OCI-LY3 (cell line): ENCODE measurements around the gene BMPR2.

ENCODE experiments used
- H2AFZ ChIP-seq: fragments of 200-600, 300-600 bp; shearing (Covaris generic); 2 replicates; pipeline ENCODE4 v1.6.0; 2014; ENCODE audit warnings: antibody characterized with exemption, low read depth, low read length
- H3K27ac ChIP-seq: fragments of 200-600, 300-600 bp; sonication (generic); 2 replicates; pipeline ENCODE4 v1.5.1; 2014; ENCODE audit warnings: mild to moderate bottlenecking, low read length, moderate library complexity, mixed read lengths
- H3K27me3 ChIP-seq: fragments of 200-600, 300-600 bp; sonication (generic); 2 replicates; pipeline ENCODE4 v1.6.1; 2014; ENCODE audit warnings: low read depth, low read length, mixed read lengths
- H3K36me3 ChIP-seq: fragments of 200-600, 300-600 bp; sonication (generic); replicated peaks from 2 replicates; pipeline ENCODE3; 2014; ENCODE audit warnings: low read depth, low read length, mixed read lengths
- H3K4me1 ChIP-seq: fragments of 300-600, 200-600 bp; sonication (generic); 2 replicates; pipeline ENCODE4 v1.6.1; 2014; ENCODE audit warnings: low read length, mixed read lengths
- H3K4me2 ChIP-seq: fragments of 200-600, 300-600 bp; sonication (generic); 2 replicates; pipeline ENCODE4 v1.6.1; 2014; ENCODE audit warnings: low read length, mixed read lengths
- H3K4me3 ChIP-seq: fragments of 300-600, 200-600 bp; sonication (generic); 2 replicates; pipeline ENCODE4 v1.5.1; 2014; ENCODE audit warnings: antibody characterized with exemption, mild to moderate bottlenecking, low read length, moderate library complexity
- H3K79me2 ChIP-seq: fragments of 300-600, 200-600 bp; shearing (Covaris generic); 2 replicates; pipeline ENCODE4 v1.6.1; 2014; ENCODE audit warnings: mild to moderate bottlenecking, low read length, mixed read lengths
- H3K9ac ChIP-seq: fragments of 300-600, 200-600 bp; shearing (Covaris generic); 2 replicates; pipeline ENCODE4 v1.6.0; 2014; ENCODE audit warnings: mild to moderate bottlenecking, low read length, moderate library complexity
- H3K9me3 ChIP-seq: fragments of 200-600, 300-600 bp; shearing (Covaris generic); 2 replicates; pipeline ENCODE4 v1.6.1; 2014; ENCODE audit warnings: low read length, mixed read lengths; ENCODE audit not compliant: insufficient read depth
- H4K20me1 ChIP-seq: fragments of 200-600, 300-600 bp; sonication (generic); 2 replicates; pipeline ENCODE4 v1.6.1; 2016; ENCODE audit warnings: low read length, mixed read lengths; ENCODE audit not compliant: insufficient read depth
- EZH2phosphoT487 ChIP-seq: fragments of 200-600 bp; shearing (Covaris generic); IDR thresholded peaks from 2 replicates; pipeline ENCODE4 v1.6.1; 2018; ENCODE audit warnings: antibody characterized with exemption, mixed run types, low read depth
- TF ChIP-seq, protein P1 (sequence below): fragments of 200-600, 300-600 bp; sonication (generic); IDR thresholded peaks from 2 replicates; pipeline ENCODE4 v1.5.1; 2014; ENCODE audit warnings: antibody characterized with exemption, low read length, low read depth

BMPR2 gene

DNA sequence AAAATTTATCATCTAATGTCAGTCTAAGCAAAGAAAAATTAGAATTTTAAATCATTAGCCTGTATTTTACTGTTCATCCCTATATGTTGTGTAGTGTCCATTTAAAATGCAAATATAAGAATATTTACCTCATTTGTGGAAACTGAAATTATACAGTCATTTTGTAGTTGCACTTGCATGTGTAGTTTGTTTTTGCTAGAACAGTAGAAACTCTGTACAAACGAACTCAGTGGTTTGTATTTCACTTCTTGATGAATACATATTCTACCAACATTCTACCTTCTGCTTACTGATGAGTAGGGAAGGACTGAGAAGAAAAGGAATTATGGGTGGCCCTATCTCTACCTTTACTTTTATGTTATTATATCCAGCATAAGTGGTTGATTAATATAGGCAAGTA is 29.7 kb downstream of the BMPR2 start:
- Histone ChIP-seq H3K9ac (no peak overlapping the region), H3K4me3 (no peak overlapping the region), H3K4me1 (peaks cover 6% of the 10 kb centered on the region), H4K20me1 (peaks cover 8% of the 10 kb centered on the region; the same call in 1 of the 2 replicates), H3K27me3 (no peaks in the 10 kb centered on the region), H3K9me3 (no peaks in the 10 kb centered on the region), H3K36me3 (no peaks in the 10 kb centered on the region), H3K4me2 (no peak overlapping the region), H3K79me2 (no peaks in the 10 kb centered on the region), H3K27ac (no peak overlapping the region), H2AFZ (no peak overlapping the region)
- no peak for TF ChIP-seq EZH2phosphoT487
- TF ChIP-seq, protein P1, sequence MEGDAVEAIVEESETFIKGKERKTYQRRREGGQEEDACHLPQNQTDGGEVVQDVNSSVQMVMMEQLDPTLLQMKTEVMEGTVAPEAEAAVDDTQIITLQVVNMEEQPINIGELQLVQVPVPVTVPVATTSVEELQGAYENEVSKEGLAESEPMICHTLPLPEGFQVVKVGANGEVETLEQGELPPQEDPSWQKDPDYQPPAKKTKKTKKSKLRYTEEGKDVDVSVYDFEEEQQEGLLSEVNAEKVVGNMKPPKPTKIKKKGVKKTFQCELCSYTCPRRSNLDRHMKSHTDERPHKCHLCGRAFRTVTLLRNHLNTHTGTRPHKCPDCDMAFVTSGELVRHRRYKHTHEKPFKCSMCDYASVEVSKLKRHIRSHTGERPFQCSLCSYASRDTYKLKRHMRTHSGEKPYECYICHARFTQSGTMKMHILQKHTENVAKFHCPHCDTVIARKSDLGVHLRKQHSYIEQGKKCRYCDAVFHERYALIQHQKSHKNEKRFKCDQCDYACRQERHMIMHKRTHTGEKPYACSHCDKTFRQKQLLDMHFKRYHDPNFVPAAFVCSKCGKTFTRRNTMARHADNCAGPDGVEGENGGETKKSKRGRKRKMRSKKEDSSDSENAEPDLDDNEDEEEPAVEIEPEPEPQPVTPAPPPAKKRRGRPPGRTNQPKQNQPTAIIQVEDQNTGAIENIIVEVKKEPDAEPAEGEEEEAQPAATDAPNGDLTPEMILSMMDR = no peak

DNA sequence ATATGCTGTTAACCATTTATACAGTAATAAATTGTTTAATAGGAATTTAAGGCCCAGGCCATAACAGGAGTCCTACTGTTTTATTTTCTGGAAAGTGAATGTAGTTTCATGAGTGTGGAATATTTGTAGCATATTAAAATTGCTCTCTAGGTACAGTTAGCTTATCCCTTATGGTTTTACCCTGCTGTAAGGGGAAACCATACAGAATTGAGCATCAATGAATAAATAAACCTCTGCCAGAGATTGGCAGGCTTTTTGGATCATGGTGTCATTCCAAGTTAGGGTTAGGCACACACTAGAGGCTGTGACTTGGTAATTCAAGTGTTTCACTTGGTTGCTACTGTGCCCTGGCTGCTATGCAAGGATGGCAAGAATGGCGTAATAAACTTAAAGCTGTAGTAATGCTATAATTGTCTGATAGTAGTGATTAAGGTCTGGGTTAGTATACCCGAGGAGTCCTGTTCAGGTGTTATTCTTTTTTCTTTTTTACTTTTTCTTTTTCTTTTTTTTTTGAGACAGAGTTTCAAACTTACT is 30.4 kb downstream of the BMPR2 start:
- Histone ChIP-seq H3K79me2 (no peaks in the 10 kb centered on the region), H4K20me1 (peaks cover 8% of the 10 kb centered on the region; the same call in 1 of the 2 replicates)

DNA sequence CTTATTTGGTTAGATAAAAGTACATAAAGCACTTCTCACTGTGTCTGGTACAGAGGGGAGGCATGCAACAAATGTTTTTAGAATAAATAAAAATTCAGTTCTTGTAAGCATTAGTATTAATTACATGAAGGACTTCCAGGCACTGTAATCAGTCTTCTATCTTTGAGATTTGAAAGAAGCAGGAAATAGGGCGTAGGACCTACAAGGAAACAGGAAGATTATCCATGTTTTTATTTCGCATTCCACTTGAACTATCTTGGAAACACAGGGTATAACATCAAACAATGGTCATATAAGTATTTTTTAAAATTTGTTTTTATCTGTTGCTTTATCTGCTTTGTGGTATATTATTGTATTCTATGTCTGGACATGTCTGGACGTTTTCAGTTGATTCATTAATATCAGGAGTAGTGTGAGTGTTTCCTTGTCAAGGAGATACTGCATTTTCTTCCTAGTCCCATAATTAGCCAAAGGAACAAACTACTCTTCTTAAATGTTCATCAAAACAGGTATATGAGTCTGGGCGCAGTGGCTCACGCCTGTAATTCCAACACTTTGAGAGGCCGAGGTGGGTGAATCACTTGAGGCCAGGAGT is 32.5 kb downstream of the BMPR2 start:
- Histone ChIP-seq H3K9me3 (no peaks in the 10 kb centered on the region), H3K27ac (no peak overlapping the region), H3K27me3 (no peaks in the 10 kb centered on the region), H3K9ac (no peak overlapping the region), H3K4me2 (no peak overlapping the region), H3K79me2 (no peaks in the 10 kb centered on the region), H4K20me1 (peaks cover 4% of the 10 kb centered on the region; the same call in 1 of the 2 replicates), H3K4me1 (peaks cover 12% of the 10 kb centered on the region), H3K4me3 (no peak overlapping the region), H3K36me3 (no peaks in the 10 kb centered on the region), H2AFZ (no peak overlapping the region)
- TF ChIP-seq EZH2phosphoT487 = no peak
- TF ChIP-seq, protein P1 = no peak

More for the DNA sequence above, 30.4 kb downstream of the BMPR2 start:
- H3K36me3 ChIP-seq = no peaks in the 10 kb centered on the region
- H3K9ac ChIP-seq = no peak overlapping the region
- no peak overlapping the region for H3K4me2 ChIP-seq
- no peak overlapping the region for H3K4me3 ChIP-seq
- H3K4me1 ChIP-seq = peaks cover 12% of the 10 kb centered on the region
- H2AFZ ChIP-seq = no peak overlapping the region
- no peaks in the 10 kb centered on the region for H3K9me3 ChIP-seq
- TF ChIP-seq, protein P1 = no peak
- no peak for TF ChIP-seq EZH2phosphoT487
- no peaks in the 10 kb centered on the region for H3K27me3 ChIP-seq
- no peak overlapping the region for H3K27ac ChIP-seq

DNA sequence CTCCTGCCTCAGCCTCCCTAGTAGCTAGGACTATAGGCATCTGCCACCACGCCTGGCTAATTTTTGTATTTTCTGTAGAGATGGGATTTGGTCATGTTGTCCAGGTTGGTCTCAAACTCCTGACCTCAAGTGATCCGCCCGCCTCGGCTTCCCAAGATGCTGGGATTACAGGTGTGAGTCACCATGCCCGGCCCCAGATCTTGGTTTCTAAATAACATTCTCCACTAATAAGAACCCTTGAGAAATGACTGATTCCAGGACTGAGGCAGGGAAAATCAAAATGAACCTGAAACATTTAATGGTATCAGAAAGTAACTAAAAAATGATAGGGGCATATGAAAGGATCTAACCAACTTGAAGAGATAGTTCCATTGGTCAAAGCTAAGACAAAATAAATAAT is 34.0 kb downstream of the BMPR2 start:
- peak overlapping the region; percentile 36; the same call in 1 of the 2 replicates for H3K4me3 ChIP-seq
- H2AFZ ChIP-seq = no peak overlapping the region
- H3K9ac ChIP-seq = no peak overlapping the region
- TF ChIP-seq EZH2phosphoT487 = no peak
- TF ChIP-seq, protein P1 = no peak
- H3K4me2 ChIP-seq = peak overlapping the region; percentile 57
- peaks cover 4% of the 10 kb centered on the region; the same call in 1 of the 2 replicates for H4K20me1 ChIP-seq
- H3K36me3 ChIP-seq = no peaks in the 10 kb centered on the region
- H3K27ac ChIP-seq = no peak overlapping the region
- H3K79me2 ChIP-seq = no peaks in the 10 kb centered on the region
- H3K9me3 ChIP-seq = no peaks in the 10 kb centered on the region
- H3K27me3 ChIP-seq = no peaks in the 10 kb centered on the region
- H3K4me1 ChIP-seq = peaks cover 12% of the 10 kb centered on the region
